Spleen (tissue), 11 donors: ENCODE measurements around the gene LRCH1. TPM values are rescaled to one million over a fixed set of nuclear protein-coding genes. Genes with fewer than 3 reads are reported as not detected.
"Not testable (repeated sequence)": the region's sequence is repeated elsewhere in the genome, so short reads cannot be mapped to it uniquely, and the experiment has no call there.

Source experiments
- DNase-seq: peaks from one replicate; pipeline ENCODE4 v3.0.0-alpha.2; 2020
- H3K27ac ChIP-seq, 8 donors: fragments of 200-600 bp; sonication (generic) in 7 of 8; 1 replicate in 4 of 8; 2 replicates in 4 of 8; pipeline versions ENCODE4 v1.5.0 to v1.8.0; 2016 to 2021; ENCODE audit warnings: inconsistent platforms in 4 of 8, mild to moderate bottlenecking in 4 of 8, moderate library complexity in 1 of 8
- H3K27me3 ChIP-seq, 7 donors: fragments of 200-600 bp; sonication (generic) in 6 of 7; replicated peaks in 1 of 7; 1 replicate in 4 of 7; 2 replicates in 3 of 7; pipeline versions ENCODE4 v1.5.0 to v1.8.0; 2016 to 2021; ENCODE audit warnings: inconsistent platforms in 3 of 7, mild to moderate bottlenecking in 1 of 7
- H3K36me3 ChIP-seq, 6 donors: fragments of 200-600 bp; sonication (generic) in 5 of 6; 1 replicate in 4 of 6; 2 replicates in 2 of 6; pipeline versions ENCODE4 v1.5.0 to v1.8.0; 2016 to 2021; ENCODE audit warnings: inconsistent platforms in 2 of 6
- H3K4me1 ChIP-seq, 6 donors: fragments of 200-600 bp; sonication (generic) in 5 of 6; 1 replicate in 3 of 6; 2 replicates in 3 of 6; pipeline versions ENCODE4 v1.5.0 to v1.8.0; 2016 to 2021; ENCODE audit warnings: inconsistent platforms in 3 of 6
- H3K4me3 ChIP-seq, 8 donors: fragments of 200-600 bp; sonication (generic) in 7 of 8; 1 replicate in 4 of 8; 2 replicates in 4 of 8; pipeline versions ENCODE4 v1.5.0 to v1.8.0; 2016 to 2021; ENCODE audit warnings: inconsistent platforms in 4 of 8, mild to moderate bottlenecking in 4 of 8, moderate library complexity in 2 of 8
- H3K9me3 ChIP-seq, 8 donors: fragments of 200-600 bp; sonication (generic) in 7 of 8; 1 replicate in 4 of 8; 2 replicates in 4 of 8; pipeline versions ENCODE4 v1.5.0 to v1.8.0; 2016 to 2021; ENCODE audit warnings: inconsistent platforms in 4 of 8
- CTCF ChIP-seq, 11 experiments: fragments of 200-600 bp in 7 of 11; fragments of 450-650 bp in 4 of 11; sonication (generic) in 4 of 11; IDR thresholded peaks in 8 of 11; conservative IDR thresholded peaks in 3 of 11; 1 replicate in 7 of 11; 2 replicates in 4 of 11; pipeline versions ENCODE4 v1.4.0 to v1.8.0; 2016 to 2021; ENCODE audit warnings: antibody characterized with exemption in 11 of 11, inconsistent platforms in 4 of 11, mild to moderate bottlenecking in 1 of 11
- POLR2A ChIP-seq, 3 donors: fragments of 450-650 bp; IDR thresholded peaks; one replicate each; pipeline ENCODE4 v1.5.1; 2017; ENCODE audit warnings: antibody characterized with exemption in 3 of 3, mild to moderate bottlenecking in 1 of 3
- POLR2AphosphoS5 ChIP-seq, 3 donors: sonication (generic); formaldehyde crosslinking; IDR thresholded peaks; one replicate each; pipeline ENCODE4 v1.5.1; 2017; ENCODE audit warnings: antibody characterized with exemption in 3 of 3
- WGBS, 5 donors: extraction: QIAGEN DNeasy Blood & Tissue Kit in 3 of 5; methylation state at CpG; one replicate each; pipeline versions ENCODE4 v1.1.5 to v1.1.7; 2013 to 2018; 5-methylcytosine and 5-hydroxymethylcytosine counted together
- intact Hi-C: fragments of 100-400 bp; cut with DNase I; formaldehyde crosslinking; loops from one replicate; pipeline ENCODE4 v1.15.0; 2023; ENCODE audit warnings: low total_unique reads
- polyA plus RNA-seq, 3 donors: library from polyadenylated mRNA; stranded (reverse); fragments of 200-250 nt; gene quantifications; one replicate each; pipeline ENCODE4 v1.2.1, GENCODE V29; 2013
- total RNA-seq, 7 donors: library from RNA; depleted of rRNA in 3 of 7; stranded (reverse); fragments of >200 nt in 3 of 7; fragmentation: NEBNext Ultra II Directional in 4 of 7; extraction: Animal tissue kit (Norgen Biotek cat#: 25700) in 4 of 7; gene quantifications; one replicate each; pipeline versions ENCODE4 v1.1.0 to v1.2.1, GENCODE V29; 2016 to 2021
- donor health status: healthy with polysubstance abuse.
- donor health status: DM: no; HTN: no; CAD: no; lungs with moderate emphysema.
- donor health status: DM: no; HTN: no; CAD: no.
- donor health status: Bipolar disorder and iron deficiency.
- donor health status: healthy.
- donor health status: DM: no; HTN: no; CAD: no.
- donor health status: DM: yes; HTN: yes; CAD: no.

The LRCH1 gene
- total and polyA plus RNA-seq, 10 donors: 7.4 to 41.6 (median 34.6) TPM

GRCh38 chr13:46759846-46760245, 206.9 kb downstream of the LRCH1 start:
- peaks cover 0 to 3% (median 0%) of the 10 kb centered on the region in 7 donors for H3K27me3 ChIP-seq
- intact Hi-C loops: no loop called here
- H3K9me3 ChIP-seq: no peaks in the 10 kb centered on the region
- no peaks in the 10 kb centered on the region for H3K36me3 ChIP-seq
- H3K27ac ChIP-seq: no peak overlapping the region
- H3K4me3 ChIP-seq: no peak overlapping the region
- WGBS, 5 donors: 7 to 26% (median 14%) methylated on average over 2 of the region's 2 CpGs
- H3K4me1 ChIP-seq: peaks cover 0 to 25% (median 9%) of the 10 kb centered on the region in 6 donors
- TF ChIP-seq CTCF (IDR thresholded peaks at IDR 0.05 in 8 of 11, conservative IDR thresholded peaks at IDR 0.05 in 3 of 11): no peak
- TF ChIP-seq POLR2A (IDR thresholded peaks at IDR 0.05): no peak
- no peak for TF ChIP-seq POLR2AphosphoS5 (IDR thresholded peaks at IDR 0.05)
- DNase-seq: no peak

- no peak overlapping the region for H3K4me3 ChIP-seq
- 93 to 97% (median 93%) methylated on average over 4 of the region's 4 CpGs for WGBS, 5 donors
- DNase-seq: no peak
- H3K27me3 ChIP-seq: peaks cover 0 to 3% (median 0%) of the 10 kb centered on the region in 7 donors
- TF ChIP-seq POLR2A (IDR thresholded peaks at IDR 0.05) (no peak), POLR2AphosphoS5 (IDR thresholded peaks at IDR 0.05) (no peak), CTCF (IDR thresholded peaks at IDR 0.05 in 8 of 11, conservative IDR thresholded peaks at IDR 0.05 in 3 of 11) (no peak)
- H3K9me3 ChIP-seq: no peaks in the 10 kb centered on the region
- H3K36me3 ChIP-seq: no peaks in the 10 kb centered on the region
- H3K27ac ChIP-seq: no peak overlapping the region
- peaks cover 0 to 25% (median 9%) of the 10 kb centered on the region in 6 donors for H3K4me1 ChIP-seq
- intact Hi-C loops: no loop called here
Observed at GRCh38 chr13:46761174-46761573, 208.2 kb downstream of the LRCH1 start.

DNA sequence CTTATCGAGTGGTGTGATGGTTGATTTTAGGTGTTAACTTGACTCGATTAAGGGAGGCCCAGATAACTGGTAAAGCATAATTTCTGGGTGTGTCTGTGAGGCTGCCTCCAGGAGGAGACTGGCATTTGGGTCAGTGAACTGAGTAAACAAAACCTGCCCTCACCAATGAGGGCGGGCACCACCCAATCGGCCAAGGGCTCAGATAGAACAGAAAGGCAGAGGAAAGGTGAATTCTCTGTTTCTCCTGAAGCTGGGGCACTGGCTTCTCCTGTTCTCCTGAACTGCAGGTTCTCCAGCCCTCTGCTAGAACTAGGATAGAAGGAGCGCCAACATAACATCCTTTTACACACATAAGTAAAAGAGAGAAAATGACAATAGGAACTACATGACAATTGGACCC, 208.9 kb downstream of the LRCH1 start:
- H3K27me3 ChIP-seq: peaks cover 0 to 3% (median 0%) of the 10 kb centered on the region in 7 donors
- WGBS, 5 donors: 81 to 96% (median 88%) methylated on average over 5 of the region's 5 CpGs
- no peak for DNase-seq
- H3K9me3 ChIP-seq: no peaks in the 10 kb centered on the region
- peaks cover 0 to 22% (median 9%) of the 10 kb centered on the region in 6 donors for H3K4me1 ChIP-seq
- no peak overlapping the region for H3K27ac ChIP-seq
- TF ChIP-seq CTCF (IDR thresholded peaks at IDR 0.05 in 8 of 11, conservative IDR thresholded peaks at IDR 0.05 in 3 of 11) (no peak), POLR2AphosphoS5 (IDR thresholded peaks at IDR 0.05) (no peak), POLR2A (IDR thresholded peaks at IDR 0.05) (no peak)
- no peak overlapping the region for H3K4me3 ChIP-seq
- H3K36me3 ChIP-seq: no peaks in the 10 kb centered on the region
- intact Hi-C loops: no loop called here

- H3K36me3 ChIP-seq: peaks cover 0 to 57% (median 28%) of the 10 kb centered on the region in 6 donors
- H3K4me1 ChIP-seq, intact Hi-C loops, H3K4me3 ChIP-seq, DNase-seq, H3K27me3 ChIP-seq, H3K9me3 ChIP-seq, H3K27ac ChIP-seq: not testable (repeated sequence)
- 83 to 99% (median 98%) methylated on average over 3 to 4 of the region's 4 CpGs for WGBS, 5 donors
Observed at GRCh38 chr13:46769925-46770324, 217.0 kb downstream of the LRCH1 start.

- no peak for TF ChIP-seq POLR2A (IDR thresholded peaks at IDR 0.05)
- no peak for TF ChIP-seq POLR2AphosphoS5 (IDR thresholded peaks at IDR 0.05)
- no peak for TF ChIP-seq CTCF (IDR thresholded peaks at IDR 0.05 in 8 of 11, conservative IDR thresholded peaks at IDR 0.05 in 3 of 11)
- Histone ChIP-seq H3K4me1 (no peaks in the 10 kb centered on the region), H3K9me3 (peaks cover 0 to 7% (median 0%) of the 10 kb centered on the region in 8 donors), H3K27me3 (no peaks in the 10 kb centered on the region), H3K36me3 (peaks cover 0 to 74% (median 44%) of the 10 kb centered on the region in 6 donors), H3K27ac (no peak overlapping the region), H3K4me3 (no peak overlapping the region)
- intact Hi-C loops: no loop called here
- DNase-seq: no peak
Observed at GRCh38 chr13:46771693-46772092, 218.7 kb downstream of the LRCH1 start.
